ENCODE measurements around the gene S100Z. TPM values are rescaled to one million over a fixed set of nuclear protein-coding genes. Genes with fewer than 3 reads are reported as not detected.

The S100Z gene
- total and polyA plus RNA-seq, 9 of the 15 experiments (the other 6 are each of a cell fraction or from before 2014, with no cell fraction given), result 0.15 to 0.42 (median 0.20) TPM; not detected in 6

GRCh38 chr5:76941000-76941399, 91.2 kb downstream of the S100Z start:
- no peak overlapping the region for H2AFZ ChIP-seq (ENCODE audit: low read depth, low read length)

More at GRCh38 chr5:76941000-76941399, 91.2 kb downstream of the S100Z start:
- Histone ChIP-seq H3K27ac (ENCODE audit: extremely low read depth, low read depth, low read length) (no peak overlapping the region), H3K4me2 (ENCODE audit: insufficient read depth, low read length) (no peak overlapping the region), H3K9me3 (replicated peaks; ENCODE audit: control insufficient read depth, insufficient read depth, low read depth, low read length) (no peaks in the 10 kb centered on the region), H3K27me3 (ENCODE audit: control insufficient read depth in 2 of 2, insufficient read depth in 2 of 2, low read length in 2 of 2) (peaks cover 0 to 4% of the 10 kb centered on the region in 2 experiments; a peak in 2 of 5 replicates), H3K9me1 (ENCODE audit: control insufficient read depth, insufficient read depth, low read length) (no peaks in the 10 kb centered on the region), H3K4me3 (no peak overlapping the region), H3K9ac (ENCODE audit: insufficient read depth in 1 of 2, low read depth in 2 of 2, low read length in 2 of 2) (no peak overlapping the region), H3K4me1 (replicated peaks in 1 of 2; ENCODE audit: control insufficient read depth in 2 of 2, insufficient read depth in 2 of 2, low read length in 2 of 2) (peaks cover 3 to 5% of the 10 kb centered on the region in 2 experiments; a peak in 3 of 5 replicates), H3K79me2 (ENCODE audit: control insufficient read depth, insufficient read depth, low read length) (no peaks in the 10 kb centered on the region), H4K20me1 (replicated peaks; ENCODE audit: control insufficient read depth, insufficient read depth, low read length) (no peaks in the 10 kb centered on the region), H3K36me3 (ENCODE audit: control insufficient read depth, insufficient read depth, low read length) (no peaks in the 10 kb centered on the region)
- ChIA-PET CTCF (ENCODE audit: low intra/inter-chr PET ratio) (no interaction called here), POLR2A (interaction anchor here (0.5 kb wide), 1 partner anchor 1105 kb away, joined by 4 read pairs; no protein-coding TSS in a partner anchor)
- WGBS (ENCODE audit: insufficient coverage, low coverage, missing lambda C conversion rate), result 27% methylated on average over 4 of the region's 4 CpGs
- intact Hi-C loops (cut with micrococcal nuclease) (no loop called here), in situ Hi-C loops (cut with MboI) (no loop called here)
- TF ChIP-seq ZBTB49 (CRISPR knock-in tag; IDR thresholded peaks at IDR 0.05; ENCODE audit: borderline replicate concordance) (no peak), LEF1 (IDR thresholded peaks at IDR 0.05) (no peak), ZNF436 (CRISPR knock-in tag; IDR thresholded peaks at IDR 0.05) (no peak), ZNF639 (CRISPR knock-in tag; conservative IDR thresholded peaks at IDR 0.05 in 1 of 2, IDR thresholded peaks at IDR 0.05 in 1 of 2) (no peak), NR0B1 (IDR thresholded peaks at IDR 0.05; ENCODE audit: partially characterized antibody) (no peak), MLX (CRISPR knock-in tag; conservative IDR thresholded peaks at IDR 0.05) (no peak), TFAM (CRISPR knock-in tag; conservative IDR thresholded peaks at IDR 0.05) (no peak), THRA (IDR thresholded peaks at IDR 0.05) (no peak), ZNF354B (CRISPR knock-in tag; IDR thresholded peaks at IDR 0.05) (no peak), ETS2 (tag; IDR thresholded peaks at IDR 0.05; ENCODE audit: borderline replicate concordance, poor library complexity, severe bottlenecking) (no peak), ZBTB2 (IDR thresholded peaks at IDR 0.05) (no peak)
- no TSS peak for BruUV-seq (replicated peaks)
- no peak for ATAC-seq
- no peak for FAIRE-seq
- DNase-seq (ENCODE audit: extremely low read depth in 1 of 4, low spot score in 3 of 4), result no peak
